ENCODE measurements around the gene FAM163A. TPM values are rescaled to one million over a fixed set of nuclear protein-coding genes. Genes with fewer than 3 reads are reported as not detected.

FAM163A gene
- total RNA-seq, 1 donor from 2014 or later, result 10.2 TPM

DNA sequence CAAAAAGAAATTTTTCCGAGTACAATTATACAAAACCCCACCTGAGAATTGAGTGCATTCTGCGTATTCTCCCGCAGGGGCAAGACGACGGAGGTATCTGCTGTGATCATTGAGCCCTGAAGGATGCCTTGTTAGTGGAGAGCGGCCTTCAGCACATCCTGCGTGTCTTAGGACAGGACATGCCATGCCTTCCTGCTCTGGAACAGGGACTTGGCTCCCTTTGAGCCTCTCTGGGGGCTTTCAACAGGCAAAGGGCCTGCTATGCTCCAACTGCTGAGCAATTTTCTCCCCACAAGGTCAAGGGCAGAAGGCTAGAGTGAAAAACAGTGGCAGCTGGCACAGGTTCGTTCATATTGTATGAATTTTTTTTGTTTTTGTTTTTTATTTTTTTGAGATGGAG lies 82.1 kb downstream of the FAM163A start:
- DNase-seq (ENCODE audit: low spot score in 2 of 2, unreplicated experiment in 2 of 2), result no peak
- H3K27me3 Mint-ChIP-seq (ENCODE audit: low read depth), result no peaks in the 10 kb centered on the region
- H3K4me1 Mint-ChIP-seq, result peaks cover 18% of the 10 kb centered on the region
- no peak overlapping the region for H3K4me3 Mint-ChIP-seq
- TF ChIP-seq, protein P1, sequence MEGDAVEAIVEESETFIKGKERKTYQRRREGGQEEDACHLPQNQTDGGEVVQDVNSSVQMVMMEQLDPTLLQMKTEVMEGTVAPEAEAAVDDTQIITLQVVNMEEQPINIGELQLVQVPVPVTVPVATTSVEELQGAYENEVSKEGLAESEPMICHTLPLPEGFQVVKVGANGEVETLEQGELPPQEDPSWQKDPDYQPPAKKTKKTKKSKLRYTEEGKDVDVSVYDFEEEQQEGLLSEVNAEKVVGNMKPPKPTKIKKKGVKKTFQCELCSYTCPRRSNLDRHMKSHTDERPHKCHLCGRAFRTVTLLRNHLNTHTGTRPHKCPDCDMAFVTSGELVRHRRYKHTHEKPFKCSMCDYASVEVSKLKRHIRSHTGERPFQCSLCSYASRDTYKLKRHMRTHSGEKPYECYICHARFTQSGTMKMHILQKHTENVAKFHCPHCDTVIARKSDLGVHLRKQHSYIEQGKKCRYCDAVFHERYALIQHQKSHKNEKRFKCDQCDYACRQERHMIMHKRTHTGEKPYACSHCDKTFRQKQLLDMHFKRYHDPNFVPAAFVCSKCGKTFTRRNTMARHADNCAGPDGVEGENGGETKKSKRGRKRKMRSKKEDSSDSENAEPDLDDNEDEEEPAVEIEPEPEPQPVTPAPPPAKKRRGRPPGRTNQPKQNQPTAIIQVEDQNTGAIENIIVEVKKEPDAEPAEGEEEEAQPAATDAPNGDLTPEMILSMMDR (IDR thresholded peaks at IDR 0.05; ENCODE audit: unreplicated experiment), result no peak
- H3K36me3 Mint-ChIP-seq, result no peaks in the 10 kb centered on the region
- no peak overlapping the region for H3K27ac Mint-ChIP-seq
- no peaks in the 10 kb centered on the region for H3K9me3 Mint-ChIP-seq

DNA sequence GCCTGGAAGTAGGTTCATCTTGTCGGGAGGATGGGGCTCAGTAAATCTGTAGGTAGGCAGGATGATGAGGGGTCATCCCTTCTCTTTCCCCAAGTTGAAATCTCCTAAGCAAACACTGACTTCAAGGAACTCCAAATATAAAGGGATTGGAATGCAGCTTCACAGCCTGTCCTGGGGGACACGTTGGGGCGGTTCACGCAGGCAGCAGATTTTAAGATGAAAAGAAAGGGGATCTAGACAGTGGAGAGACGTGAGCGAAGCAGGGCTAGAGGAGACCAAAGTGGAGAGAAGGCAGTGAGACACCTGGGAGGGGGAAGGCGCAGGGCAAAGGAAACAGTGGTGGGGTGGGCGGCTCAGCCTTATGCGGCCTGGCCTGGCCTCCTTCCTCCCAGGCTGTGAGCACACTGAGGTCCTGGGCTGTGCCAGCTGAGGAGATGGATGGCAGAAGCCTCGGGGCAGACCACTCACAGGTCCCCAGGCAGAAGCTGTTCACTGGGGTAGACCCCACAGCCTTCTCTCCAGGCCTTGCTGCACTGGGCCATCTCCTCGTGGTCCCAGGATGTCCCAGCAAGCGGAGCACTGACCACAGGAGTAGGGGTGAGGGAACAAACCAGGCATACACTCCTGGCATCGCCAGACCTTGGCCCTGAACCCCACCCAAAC lies 82.8 kb downstream of the FAM163A start:
- no peaks in the 10 kb centered on the region for H3K9me3 Mint-ChIP-seq
- TF ChIP-seq, protein P1 (IDR thresholded peaks at IDR 0.05; ENCODE audit: unreplicated experiment), result no peak
- DNase-seq (ENCODE audit: low spot score in 2 of 2, unreplicated experiment in 2 of 2), result no peak
- H3K36me3 Mint-ChIP-seq, result no peaks in the 10 kb centered on the region
- peak overlapping the region; percentile 4 for H3K27ac Mint-ChIP-seq
- H3K27me3 Mint-ChIP-seq (ENCODE audit: low read depth), result no peaks in the 10 kb centered on the region
- H3K4me1 Mint-ChIP-seq, result peaks cover 18% of the 10 kb centered on the region
- no peak overlapping the region for H3K4me3 Mint-ChIP-seq

DNA sequence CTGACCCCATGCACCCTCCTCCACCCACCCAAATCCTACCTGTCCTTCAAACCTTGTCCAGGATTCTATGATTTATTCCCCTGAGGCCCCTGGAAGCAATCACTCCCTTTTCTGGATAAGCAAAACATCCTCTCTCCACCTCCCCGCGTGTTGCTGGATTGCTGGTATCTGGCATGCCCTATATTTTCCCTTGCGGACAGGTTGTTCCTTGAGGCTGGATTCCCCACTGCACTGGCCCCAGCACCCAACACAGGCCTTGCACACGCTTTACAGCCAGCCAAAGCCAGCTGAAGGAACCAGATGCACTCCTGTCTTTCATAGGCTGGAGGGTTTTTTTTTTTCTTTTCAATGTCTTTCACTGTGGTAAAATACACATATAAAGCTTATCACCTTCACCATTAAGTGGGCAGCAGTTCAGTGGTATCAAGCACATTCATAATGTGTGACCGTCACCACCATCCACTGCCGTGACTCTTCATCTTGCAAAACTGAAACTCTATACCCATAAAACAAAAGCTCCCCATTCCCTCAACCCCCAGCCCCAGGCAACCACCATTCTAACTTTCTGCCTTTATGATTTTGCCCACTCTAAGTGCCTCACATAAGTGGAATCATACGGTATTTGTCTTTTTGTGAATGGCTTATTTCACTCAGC lies 83.7 kb downstream of the FAM163A start:
- Mint-ChIP-seq H3K27me3 (ENCODE audit: low read depth) (no peaks in the 10 kb centered on the region), H3K4me3 (no peak overlapping the region)

DNA sequence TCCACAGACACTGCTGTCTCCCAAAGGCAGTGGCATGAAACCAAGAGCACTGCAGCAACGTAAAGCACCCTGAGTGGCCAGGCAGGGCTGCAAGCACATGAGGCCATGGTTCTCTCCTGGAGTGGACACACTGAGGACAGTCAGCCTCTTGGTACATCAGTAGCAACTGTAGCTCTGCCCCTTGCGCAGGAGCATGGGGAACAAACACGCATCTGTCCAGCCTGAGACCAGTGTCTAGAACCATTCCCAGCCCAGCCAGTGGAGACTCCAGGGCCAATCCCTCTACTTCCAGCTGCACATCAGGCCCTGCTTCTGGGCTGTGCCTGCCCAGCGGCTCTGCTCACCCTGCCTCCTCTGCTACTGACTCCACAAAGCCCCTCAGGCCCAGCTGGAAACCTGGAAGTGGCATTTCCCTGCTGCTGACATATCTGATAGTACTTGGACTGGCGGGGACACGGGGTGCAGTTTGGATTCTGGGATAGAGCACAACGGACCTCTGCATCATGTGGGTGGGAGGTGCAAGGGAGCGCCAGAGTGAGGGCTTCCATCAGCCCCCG lies 85.5 kb downstream of the FAM163A start:
- no peaks in the 10 kb centered on the region for H3K36me3 Mint-ChIP-seq
- no peak overlapping the region for H3K27ac Mint-ChIP-seq
- no peak overlapping the region for H3K4me3 Mint-ChIP-seq
- no peaks in the 10 kb centered on the region for H3K9me3 Mint-ChIP-seq
- TF ChIP-seq, protein P1 (IDR thresholded peaks at IDR 0.05; ENCODE audit: unreplicated experiment), result no peak
- DNase-seq (ENCODE audit: low spot score in 2 of 2, unreplicated experiment in 2 of 2), result no peak
- peaks cover 18% of the 10 kb centered on the region for H3K4me1 Mint-ChIP-seq
- no peaks in the 10 kb centered on the region for H3K27me3 Mint-ChIP-seq (ENCODE audit: low read depth)

More for the DNA sequence above, 83.7 kb downstream of the FAM163A start:
- H3K27ac Mint-ChIP-seq, result no peak overlapping the region
- H3K4me1 Mint-ChIP-seq, result peaks cover 18% of the 10 kb centered on the region
- H3K9me3 Mint-ChIP-seq, result no peaks in the 10 kb centered on the region
- H3K36me3 Mint-ChIP-seq, result no peaks in the 10 kb centered on the region
- TF ChIP-seq, protein P1 (IDR thresholded peaks at IDR 0.05; ENCODE audit: unreplicated experiment), result no peak
- no peak for DNase-seq (ENCODE audit: low spot score in 2 of 2, unreplicated experiment in 2 of 2)

DNA sequence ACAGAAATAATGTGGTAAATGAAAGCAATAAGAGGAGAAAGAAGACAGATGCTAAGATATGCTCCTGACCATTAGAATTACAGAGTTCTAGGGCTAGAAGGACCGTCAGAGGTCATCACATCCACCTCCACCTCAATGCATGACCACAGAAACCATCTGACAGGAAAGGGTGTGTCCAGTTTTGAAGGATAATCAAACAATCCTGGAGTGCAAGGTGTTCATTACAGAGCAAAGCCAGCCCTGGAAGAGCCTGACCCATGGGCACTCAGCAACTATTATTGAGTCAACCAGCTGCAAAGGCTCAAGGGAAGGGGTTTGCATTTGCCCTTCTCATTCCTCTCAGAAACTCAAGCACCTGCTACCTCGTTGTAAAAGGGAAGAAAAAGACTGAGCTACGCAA lies 88.1 kb downstream of the FAM163A start:
- no peak for DNase-seq (ENCODE audit: low spot score in 2 of 2, unreplicated experiment in 2 of 2)
- TF ChIP-seq, protein P1 (IDR thresholded peaks at IDR 0.05; ENCODE audit: unreplicated experiment), result no peak
- H3K4me1 Mint-ChIP-seq, result peaks cover 8% of the 10 kb centered on the region
- H3K4me3 Mint-ChIP-seq, result no peak overlapping the region
- no peaks in the 10 kb centered on the region for H3K27me3 Mint-ChIP-seq (ENCODE audit: low read depth)
- peaks cover 4% of the 10 kb centered on the region for H3K36me3 Mint-ChIP-seq
- no peaks in the 10 kb centered on the region for H3K9me3 Mint-ChIP-seq
- H3K27ac Mint-ChIP-seq, result no peak overlapping the region
